Measurements from ENCODE around the gene RPS8. TPM values are rescaled to one million over a fixed set of nuclear protein-coding genes. Genes with fewer than 3 reads are reported as not detected.
"Not testable (repeated sequence)": the region's sequence is repeated elsewhere in the genome, so short reads cannot be mapped to it uniquely, and the experiment has no call there.

RPS8 gene
- total RNA-seq, 2 experiments from 2014 or later: 2,658 to 2,665 TPM

GRCh38 chr1:44806025-44806703 is 30.8 kb downstream of the RPS8 start:
- H3K4me3 Mint-ChIP-seq: peak overlapping the region; percentile 8
- H3K27ac Mint-ChIP-seq: peak overlapping the region; percentile 99
- H3K9me3 Mint-ChIP-seq: no peaks in the 10 kb centered on the region
- no peak for DNase-seq
- peaks cover 80% of the 10 kb centered on the region for H3K4me1 Mint-ChIP-seq
- H3K36me3 Mint-ChIP-seq: peaks cover 51% of the 10 kb centered on the region
- no peaks in the 10 kb centered on the region for H3K27me3 Mint-ChIP-seq

GRCh38 chr1:44806704-44807363 is 31.5 kb downstream of the RPS8 start, which contains the start of gene DYNLT4:
TSS of gene DYNLT4 (minus strand) at chr1:44807351. CDS start at chr1:44806668, 683 bp downstream.
- Mint-ChIP-seq H3K4me3 (peak within 1 kb of the TSS; percentile 74), H3K27me3 (no peaks in the 10 kb centered on the region), H3K27ac (peak within 1 kb of the TSS; percentile 99), H3K36me3 (peaks cover 45% of the 10 kb centered on the region), H3K9me3 (no peaks in the 10 kb centered on the region), H3K4me1 (peaks cover 85% of the 10 kb centered on the region)
- DNase-seq: no peak

- Mint-ChIP-seq H3K27me3 (no peaks in the 10 kb centered on the region), H3K27ac (peak overlapping the region; percentile 99), H3K9me3 (no peaks in the 10 kb centered on the region), H3K4me3 (peak overlapping the region; percentile 74), H3K4me1 (peaks cover 85% of the 10 kb centered on the region), H3K36me3 (peaks cover 39% of the 10 kb centered on the region)
- peak; percentile 90 for DNase-seq
These were observed 32.2 kb downstream of the RPS8 start for GRCh38 chr1:44807364-44808062.

GRCh38 chr1:44808063-44808937 is 33.0 kb downstream of the RPS8 start, which contains the start of gene BTBD19:
TSS of gene BTBD19 (plus strand) at chr1:44808523. CDS start at chr1:44808821, 298 bp downstream.
- DNase-seq: peak; percentile 87
- H3K4me1 Mint-ChIP-seq: peaks cover 77% of the 10 kb centered on the region
- peaks cover 32% of the 10 kb centered on the region for H3K36me3 Mint-ChIP-seq
- no peaks in the 10 kb centered on the region for H3K27me3 Mint-ChIP-seq
- no peaks in the 10 kb centered on the region for H3K9me3 Mint-ChIP-seq
- peak within 1 kb of the TSS; percentile 74 for H3K4me3 Mint-ChIP-seq
- peak within 1 kb of the TSS; percentile 99 for H3K27ac Mint-ChIP-seq

GRCh38 chr1:44808938-44809917 is 33.9 kb downstream of the RPS8 start:
- peaks cover 73% of the 10 kb centered on the region for H3K4me1 Mint-ChIP-seq
- no peaks in the 10 kb centered on the region for H3K9me3 Mint-ChIP-seq
- peak overlapping the region; percentile 99 for H3K27ac Mint-ChIP-seq
- no peaks in the 10 kb centered on the region for H3K27me3 Mint-ChIP-seq
- peaks cover 27% of the 10 kb centered on the region for H3K36me3 Mint-ChIP-seq
- DNase-seq: peak; percentile 88
- peak overlapping the region; percentile 74 for H3K4me3 Mint-ChIP-seq

GRCh38 chr1:44810101-44810761 is 34.9 kb downstream of the RPS8 start:
- Mint-ChIP-seq H3K9me3 (no peaks in the 10 kb centered on the region), H3K27ac (peak overlapping the region; percentile 99), H3K4me1 (peaks cover 73% of the 10 kb centered on the region), H3K4me3 (peak overlapping the region; percentile 74), H3K27me3 (no peaks in the 10 kb centered on the region), H3K36me3 (peaks cover 26% of the 10 kb centered on the region)
- no peak for DNase-seq

GRCh38 chr1:44810762-44811105 is 35.4 kb downstream of the RPS8 start:
- Mint-ChIP-seq H3K4me3 (peak overlapping the region; percentile 74), H3K36me3 (peaks cover 27% of the 10 kb centered on the region), H3K27ac (peak overlapping the region; percentile 99), H3K4me1 (peaks cover 70% of the 10 kb centered on the region)
- H3K9me3 Mint-ChIP-seq, H3K27me3 Mint-ChIP-seq, DNase-seq: not testable (repeated sequence)

- no peak for DNase-seq
- peak overlapping the region; percentile 40 for H3K4me3 Mint-ChIP-seq
- H3K4me1 Mint-ChIP-seq: peaks cover 70% of the 10 kb centered on the region
These were observed 35.9 kb downstream of the RPS8 start for GRCh38 chr1:44811234-44811633.

GRCh38 chr1:44812822-44813543 is 37.6 kb downstream of the RPS8 start:
- no peaks in the 10 kb centered on the region for H3K9me3 Mint-ChIP-seq
- H3K4me1 Mint-ChIP-seq: peaks cover 60% of the 10 kb centered on the region
- H3K36me3 Mint-ChIP-seq: peaks cover 19% of the 10 kb centered on the region
- no peak overlapping the region for H3K4me3 Mint-ChIP-seq
- DNase-seq: no peak
- H3K27ac Mint-ChIP-seq: no peak overlapping the region
- no peaks in the 10 kb centered on the region for H3K27me3 Mint-ChIP-seq

More at GRCh38 chr1:44811234-44811633, 35.9 kb downstream of the RPS8 start:
- Mint-ChIP-seq H3K9me3 (no peaks in the 10 kb centered on the region), H3K36me3 (peaks cover 27% of the 10 kb centered on the region), H3K27ac (peak overlapping the region; percentile 99), H3K27me3 (no peaks in the 10 kb centered on the region)

GRCh38 chr1:44815926-44816325 is 40.6 kb downstream of the RPS8 start:
- DNase-seq, H3K9me3 Mint-ChIP-seq, H3K27me3 Mint-ChIP-seq, H3K27ac Mint-ChIP-seq: not testable (repeated sequence)
- peaks cover 56% of the 10 kb centered on the region for H3K4me1 Mint-ChIP-seq
- peaks cover 14% of the 10 kb centered on the region for H3K36me3 Mint-ChIP-seq
- H3K4me3 Mint-ChIP-seq: peak overlapping the region; percentile 46

GRCh38 chr1:44817307-44817706 is 42.0 kb downstream of the RPS8 start:
- H3K9me3 Mint-ChIP-seq: no peaks in the 10 kb centered on the region
- H3K27ac Mint-ChIP-seq: peak overlapping the region; percentile 2
- no peaks in the 10 kb centered on the region for H3K27me3 Mint-ChIP-seq
- H3K36me3 Mint-ChIP-seq: peaks cover 14% of the 10 kb centered on the region
- no peak overlapping the region for H3K4me3 Mint-ChIP-seq
- no peak for DNase-seq
- peaks cover 45% of the 10 kb centered on the region for H3K4me1 Mint-ChIP-seq

GRCh38 chr1:44817771-44818495 is 42.6 kb downstream of the RPS8 start:
- Mint-ChIP-seq H3K36me3 (peaks cover 14% of the 10 kb centered on the region), H3K9me3 (no peaks in the 10 kb centered on the region), H3K4me3 (no peak overlapping the region), H3K27me3 (no peaks in the 10 kb centered on the region), H3K27ac (peak overlapping the region; percentile 27), H3K4me1 (peaks cover 45% of the 10 kb centered on the region)
- no peak for DNase-seq
